H1 (cell line): ENCODE results near the gene CDH11. TPM values are rescaled to one million over a fixed set of nuclear protein-coding genes. Genes with fewer than 3 reads are reported as not detected.
A peak's percentile ranks its signal among the peaks of the same experiment; 100 is the strongest.

ENCODE experiments used
- CTCF ChIA-PET: fragments of 300-600 bp; sonication (Branson Sonifier 250); formaldehyde crosslinking; loops from one replicate; lab custom pipeline; 2021; ENCODE audit not compliant: partially characterized antibody; lab: Charles Lee
- POLR2A ChIA-PET: fragments of 300-600 bp; sonication (Branson Sonifier 250); formaldehyde crosslinking; loops from one replicate; lab custom pipeline; 2021; ENCODE audit warnings: inconsistent platforms; ENCODE audit not compliant: partially characterized antibody; lab: Charles Lee
- DNase-seq, 2 experiments: peaks; one replicate each; pipeline versions ENCODE4 v3.0.0 to v3.0.0-alpha.2; 2010 to 2022; ENCODE audit warnings: low spot score in 2 of 2, low read depth in 1 of 2, mixed read lengths in 1 of 2
- FAIRE-seq: peaks from 2 replicates; lab custom pipeline; 2011; peaks lifted over from hg19 to GRCh38; lab: Jason Lieb, UNC
- H2AFZ ChIP-seq: 2 replicates; pipeline ENCODE4 v1.8.1; 2012; ENCODE audit warnings: low read length, inconsistent platforms
- H2AK5ac ChIP-seq: 2 replicates; pipeline ENCODE4 v1.6.1; 2013; ENCODE audit warnings: low read depth, low read length
- H2BK120ac ChIP-seq: replicated peaks from 2 replicates; pipeline ENCODE3; 2013; ENCODE audit warnings: low read depth, low read length, inconsistent platforms
- H2BK12ac ChIP-seq: 2 replicates; pipeline ENCODE4 v1.6.1; 2013; ENCODE audit warnings: low read depth, low read length
- H2BK15ac ChIP-seq: 2 replicates; pipeline ENCODE4 v1.6.1; 2013; ENCODE audit warnings: low read length
- H2BK20ac ChIP-seq: 2 replicates; pipeline ENCODE4 v1.6.1; 2013; ENCODE audit warnings: low read length
- H2BK5ac ChIP-seq: 2 replicates; pipeline ENCODE4 v1.6.1; 2013; ENCODE audit warnings: low read depth, low read length
- H3K14ac ChIP-seq: 2 replicates; pipeline ENCODE4 v1.6.1; 2013; ENCODE audit warnings: inconsistent platforms; ENCODE audit not compliant: insufficient read length
- H3K18ac ChIP-seq: 2 replicates; pipeline ENCODE4 v1.6.1; 2013; ENCODE audit warnings: low read length; ENCODE audit errors: extremely low read depth
- H3K23ac ChIP-seq: 2 replicates; pipeline ENCODE4 v1.6.1; 2013; ENCODE audit warnings: inconsistent platforms; ENCODE audit not compliant: insufficient read length
- H3K23me2 ChIP-seq: 2 replicates; pipeline ENCODE4 v1.6.1; 2013; ENCODE audit warnings: low read depth, low read length
- H3K27ac ChIP-seq: 2 replicates; pipeline ENCODE4 v1.6.1; 2011; ENCODE audit warnings: low read depth, low read length, inconsistent platforms
- H3K27me3 ChIP-seq, 4 experiments: replicated peaks in 1 of 4; 1 replicate in 1 of 4; 2 replicates in 3 of 4; pipeline versions ENCODE4 v1.6.1 to v1.8.1; 2011 to 2013; ENCODE audit warnings: low read length in 3 of 4, mild to moderate bottlenecking in 3 of 4, inconsistent platforms in 2 of 4, mixed read lengths in 2 of 4, moderate library complexity in 1 of 4; ENCODE audit not compliant: control insufficient read depth in 3 of 4, insufficient read depth in 3 of 4; ENCODE audit errors: extremely low read depth in 1 of 4
- H3K36me3 ChIP-seq, 4 experiments: 2 replicates each; pipeline versions ENCODE4 v1.6.1 to v1.8.1; 2011 to 2013; ENCODE audit warnings: mild to moderate bottlenecking in 4 of 4, low read length in 3 of 4, moderate library complexity in 2 of 4, control low read depth in 1 of 4, inconsistent platforms in 1 of 4; ENCODE audit not compliant: insufficient read depth in 4 of 4, control insufficient read depth in 2 of 4
- H3K4ac ChIP-seq: replicated peaks from 2 replicates; pipeline ENCODE3; 2013; ENCODE audit warnings: low read length, low read depth, mixed read lengths, inconsistent platforms; ENCODE audit not compliant: insufficient read length
- H3K4me1 ChIP-seq, 4 experiments: replicated peaks in 1 of 4; 1 replicate in 1 of 4; 2 replicates in 3 of 4; pipeline versions ENCODE4 v1.6.1 to v1.8.1; 2011 to 2013; ENCODE audit warnings: low read length in 3 of 4, inconsistent platforms in 2 of 4, mixed read lengths in 1 of 4; ENCODE audit not compliant: insufficient read depth in 4 of 4, control insufficient read depth in 3 of 4
- H3K4me2 ChIP-seq, 2 experiments: 2 replicates each; pipeline versions ENCODE4 v1.6.1 to v1.8.1; 2011 to 2013; ENCODE audit warnings: low read depth in 2 of 2, low read length in 2 of 2, control low read depth in 1 of 2, inconsistent platforms in 1 of 2, mild to moderate bottlenecking in 1 of 2; ENCODE audit not compliant: insufficient read depth in 1 of 2
- H3K4me3 ChIP-seq, 4 experiments: fragments of 200-600, 300-600 bp in 1 of 4; sonication (generic), shearing (Covaris generic), sonication (Bioruptor Twin) in 1 of 4; 2 replicates each; pipeline versions ENCODE4 v1.5.1 to v1.8.1; 2011 to 2016; ENCODE audit warnings: low read length in 4 of 4, low read depth in 3 of 4, control low read depth in 2 of 4, inconsistent platforms in 2 of 4, mild to moderate bottlenecking in 2 of 4, mixed read lengths in 1 of 4, moderate library complexity in 1 of 4; ENCODE audit not compliant: insufficient read depth in 2 of 4; ENCODE audit errors: extremely low read depth in 1 of 4
- H3K56ac ChIP-seq: replicated peaks from 2 replicates; pipeline ENCODE3; 2013; ENCODE audit warnings: low read depth, mild to moderate bottlenecking, mixed read lengths, low read length, inconsistent platforms; ENCODE audit not compliant: insufficient read length
- H3K79me1 ChIP-seq: 2 replicates; pipeline ENCODE4 v1.6.1; 2013; ENCODE audit warnings: low read depth, low read length, control low read depth
- H3K79me2 ChIP-seq, 2 experiments: 2 replicates each; pipeline versions ENCODE4 v1.6.1 to v1.8.1; 2012 to 2013; ENCODE audit warnings: low read length in 2 of 2, mild to moderate bottlenecking in 2 of 2, inconsistent platforms in 1 of 2; ENCODE audit not compliant: insufficient read depth in 2 of 2, control insufficient read depth in 1 of 2
- H3K9ac ChIP-seq, 4 experiments: replicated peaks in 1 of 4; 1 replicate in 1 of 4; 2 replicates in 3 of 4; pipeline versions ENCODE4 v1.6.1 to v1.8.1; 2011 to 2013; ENCODE audit warnings: low read depth in 3 of 4, low read length in 3 of 4, control low read depth in 2 of 4, mild to moderate bottlenecking in 2 of 4, moderate library complexity in 2 of 4, inconsistent platforms in 1 of 4; ENCODE audit errors: extremely low read depth in 1 of 4
- H3K9me3 ChIP-seq, 2 experiments: 2 replicates each; pipeline versions ENCODE4 v1.6.1 to v1.8.1; 2012 to 2013; ENCODE audit warnings: mild to moderate bottlenecking in 2 of 2, moderate library complexity in 2 of 2, control low read depth in 1 of 2, inconsistent platforms in 1 of 2, low read depth in 1 of 2, low read length in 1 of 2, mixed read lengths in 1 of 2; ENCODE audit not compliant: insufficient read depth in 2 of 2
- H4K20me1 ChIP-seq, 2 experiments: replicated peaks in 1 of 2; 2 replicates each; pipeline versions ENCODE3 to v1.8.1; 2011 to 2013; ENCODE audit warnings: inconsistent platforms in 2 of 2, low read length in 2 of 2, mild to moderate bottlenecking in 1 of 2; ENCODE audit not compliant: insufficient read depth in 2 of 2, control insufficient read depth in 1 of 2
- H4K5ac ChIP-seq: 2 replicates; pipeline ENCODE4 v1.6.1; 2013; ENCODE audit warnings: low read length, low read depth, mixed read lengths, inconsistent platforms; ENCODE audit not compliant: insufficient read length
- H4K8ac ChIP-seq: 2 replicates; pipeline ENCODE4 v1.8.0; 2013; ENCODE audit warnings: mild to moderate bottlenecking, moderate library complexity, low read length, inconsistent platforms; ENCODE audit not compliant: insufficient read depth; ENCODE audit errors: extremely low read depth
- H4K91ac ChIP-seq: replicated peaks from 2 replicates; pipeline ENCODE3; 2013; ENCODE audit warnings: low read length, mixed read lengths, inconsistent platforms; ENCODE audit not compliant: insufficient read length
- POLR2A ChIP-seq, 2 experiments: IDR thresholded peaks; 1 replicate in 1 of 2; 2 replicates in 1 of 2; pipeline ENCODE4 v1.6.1; 2011; ENCODE audit warnings: low read depth in 2 of 2, low read length in 2 of 2, mild to moderate bottlenecking in 2 of 2; ENCODE audit errors: control extremely low read depth in 1 of 2
- SRF ChIP-seq: IDR thresholded peaks from 2 replicates; pipeline ENCODE4 v1.6.1; 2011; ENCODE audit warnings: mild to moderate bottlenecking, low read depth, low read length, moderate library complexity
- WGBS, 2 experiments: shearing (Covaris generic) in 1 of 2; methylation state at CpG; one replicate each; pipeline versions ENCODE4 v1.1.6 to v1.1.7; 2013 to 2015; ENCODE audit warnings: low lambda C conversion rate in 2 of 2, mixed read lengths in 2 of 2, inconsistent platforms in 1 of 2, low coverage in 1 of 2, missing lambda C conversion rate in 1 of 2; ENCODE audit not compliant: insufficient replicate concordance in 2 of 2, insufficient coverage in 1 of 2, insufficient read length in 1 of 2; ENCODE audit errors: extremely low coverage in 1 of 2, missing lambda C conversion rate in 1 of 2; 5-methylcytosine and 5-hydroxymethylcytosine counted together
- polyA plus RNA-seq, 7 experiments: library from polyadenylated mRNA; depleted of rRNA in 3 of 7; stranded (reverse) in 5 of 7; unstranded in 2 of 7; fragments of >200 nt in 5 of 7; fragments of 200-250 nt in 2 of 7; gene quantifications; 1 replicate in 5 of 7; 2 replicates in 1 of 7; 4 replicates in 1 of 7; pipeline versions ENCODE4 v1.2.1 to v1.2.3, GENCODE V29; 2011 to 2013; ENCODE audit warnings: missing spikeins in 2 of 7, mixed read lengths in 2 of 7
- total RNA-seq: library from RNA; stranded (reverse); fragmentation: NEBNext Ultra II Directional; extraction: Animal tissue kit (Norgen Biotek cat#: 25700); gene quantifications from 2 replicates; pipeline ENCODE4 v1.2.1, GENCODE V29; 2021

CDH11 gene
- total and polyA plus RNA-seq, 2 of the 8 experiments (the other 6 are each of a cell fraction or from before 2014, with no cell fraction given): 3.3 to 8.4 TPM

DNA sequence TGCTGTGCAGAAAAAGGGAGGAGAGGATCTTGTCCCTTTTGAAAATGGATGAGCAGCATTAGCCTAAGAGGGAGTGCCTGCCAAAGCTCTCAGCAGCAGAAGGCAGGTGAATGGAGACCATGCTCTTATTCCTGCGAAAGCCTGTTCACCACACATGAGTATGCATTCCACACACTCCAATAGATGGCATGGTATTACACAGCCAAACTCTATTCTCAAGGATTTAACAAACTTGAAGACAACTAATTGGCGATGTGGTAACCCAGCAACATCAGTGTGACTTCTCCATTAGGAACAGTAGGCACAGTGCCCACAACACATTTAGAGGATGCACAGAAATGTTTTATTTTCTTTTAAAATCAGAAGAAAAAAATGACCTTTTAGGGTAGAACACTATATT is 77.8 kb downstream of the CDH11 start:
- no peak overlapping the region for H2BK12ac ChIP-seq
- H3K18ac ChIP-seq: no peak overlapping the region
- H3K4me3 ChIP-seq: no peak overlapping the region
- no peak overlapping the region for H3K4ac ChIP-seq
- no peak overlapping the region for H2AFZ ChIP-seq
- no peak overlapping the region for H4K91ac ChIP-seq
- no peak overlapping the region for H3K4me2 ChIP-seq
- H3K14ac ChIP-seq: no peak overlapping the region
- WGBS, 2 experiments: 90% methylated on average over 2 of the region's 2 CpGs; no CpG with 5 or more reads in 1 of the 2 experiments
- no peaks in the 10 kb centered on the region for H3K9me3 ChIP-seq
- H3K79me1 ChIP-seq: no peaks in the 10 kb centered on the region
- no peak overlapping the region for H2BK15ac ChIP-seq
- H3K27me3 ChIP-seq: no peaks in the 10 kb centered on the region
- no peak overlapping the region for H2BK120ac ChIP-seq
- DNase-seq: no peak
- TF ChIP-seq SRF: no peak
- TF ChIP-seq POLR2A (IDR thresholded peaks at IDR 0.05; ENCODE audit: control extremely low read depth in 1 of 2, low read depth in 2 of 2, low read length in 2 of 2): no peak
- no peak overlapping the region for H4K5ac ChIP-seq
- no peaks in the 10 kb centered on the region for H3K79me2 ChIP-seq
- H3K4me1 ChIP-seq: no peaks in the 10 kb centered on the region
- no peak overlapping the region for H3K56ac ChIP-seq
- H4K8ac ChIP-seq: no peak overlapping the region
- no peak overlapping the region for H2BK20ac ChIP-seq
- no peak overlapping the region for H3K27ac ChIP-seq
- no peak overlapping the region for H3K9ac ChIP-seq
- H4K20me1 ChIP-seq: no peaks in the 10 kb centered on the region
- POLR2A ChIA-PET: no interaction called here
- FAIRE-seq: no peak
- H2BK5ac ChIP-seq: no peak overlapping the region
- no peaks in the 10 kb centered on the region for H3K36me3 ChIP-seq
- 0 out of 2 replicates have a peak overlapping the region, but pooled peaks have one; percentile 40 for H2AK5ac ChIP-seq
- CTCF ChIA-PET: interaction anchor here (0.6 kb wide), 1 partner anchor 395 kb away, joined by 3 read pairs; no protein-coding TSS in a partner anchor
- no peaks in the 10 kb centered on the region for H3K23me2 ChIP-seq
- no peak overlapping the region for H3K23ac ChIP-seq
